ENCODE results near the gene SMPD3. TPM values are rescaled to one million over a fixed set of nuclear protein-coding genes. Genes with fewer than 3 reads are reported as not detected.

SMPD3 gene
- total and polyA plus RNA-seq, 9 of the 15 experiments (the other 6 are each of a cell fraction or from before 2014, with no cell fraction given), result 0.03 to 1.2 (median 0.18) TPM

GRCh38 chr16:68373528-68374245, 74.6 kb downstream of the SMPD3 start:
- peaks cover 5 to 31% of the 10 kb centered on the region in 2 experiments; a peak in 4 of 5 replicates for H3K4me1 ChIP-seq (replicated peaks in 1 of 2; ENCODE audit: control insufficient read depth in 2 of 2, insufficient read depth in 2 of 2, low read length in 2 of 2)

More at GRCh38 chr16:68373528-68374245, 74.6 kb downstream of the SMPD3 start:
- TF ChIP-seq NEUROD1 (IDR thresholded peaks at IDR 0.05; ENCODE audit: borderline replicate concordance, low read depth, low read length, partially characterized antibody) (no peak), ZNF699 (CRISPR knock-in tag; IDR thresholded peaks at IDR 0.05; ENCODE audit: insufficient replicate concordance) (no peak), ZNF347 (CRISPR knock-in tag; IDR thresholded peaks at IDR 0.05; ENCODE audit: low read depth) (no peak), CEBPB (tag; IDR thresholded peaks at IDR 0.05) (no peak), PREB (CRISPR knock-in tag; IDR thresholded peaks at IDR 0.05) (no peak), PTBP1 (IDR thresholded peaks at IDR 0.05; ENCODE audit: low read depth, low read length) (no peak), NCOA4 (IDR thresholded peaks at IDR 0.05; ENCODE audit: partially characterized antibody) (no peak)
- FAIRE-seq, result no peak
- Histone ChIP-seq H3K9me3 (replicated peaks; ENCODE audit: control insufficient read depth, insufficient read depth, low read depth, low read length) (no peaks in the 10 kb centered on the region), H3K36me3 (ENCODE audit: control insufficient read depth, insufficient read depth, low read length) (no peaks in the 10 kb centered on the region), H3K79me2 (ENCODE audit: control insufficient read depth, insufficient read depth, low read length) (no peaks in the 10 kb centered on the region), H3K27ac (ENCODE audit: extremely low read depth, low read depth, low read length) (no peak overlapping the region), H3K4me2 (ENCODE audit: insufficient read depth, low read length) (no peak overlapping the region), H4K20me1 (replicated peaks; ENCODE audit: control insufficient read depth, insufficient read depth, low read length) (peaks cover 8% of the 10 kb centered on the region; the same call in 1 of the 2 replicates), H3K27me3 (ENCODE audit: control insufficient read depth in 2 of 2, insufficient read depth in 2 of 2, low read length in 2 of 2) (peaks cover 48 to 65% of the 10 kb centered on the region in 2 experiments; a peak in 4 of 5 replicates), H3K9me1 (ENCODE audit: control insufficient read depth, insufficient read depth, low read length) (no peaks in the 10 kb centered on the region), H2AFZ (ENCODE audit: low read depth, low read length) (no peak overlapping the region), H3K9ac (ENCODE audit: insufficient read depth in 1 of 2, low read depth in 2 of 2, low read length in 2 of 2) (0 out of 4 replicates have a peak overlapping the region, but pooled peaks of 1 of the 2 experiments have one; percentile 37), H3K4me3 (no peak overlapping the region)
- intact Hi-C loops (cut with micrococcal nuclease), result no loop called here
- no peak for ATAC-seq
- WGBS (ENCODE audit: insufficient coverage, low coverage, missing lambda C conversion rate), result 2% methylated on average over 18 of the region's 18 CpGs
- CTCF ChIA-PET (ENCODE audit: low intra/inter-chr PET ratio), result no interaction called here
- POLR2A ChIA-PET, result interaction anchor here (0.6 to 1.1 kb wide), 3 partner anchors 15 to 93 kb away, joined by 3 read pairs; no protein-coding TSS in a partner anchor
- no peak for DNase-seq (ENCODE audit: extremely low read depth in 1 of 4, low spot score in 3 of 4)
- in situ Hi-C loops (cut with MboI), result no loop called here
- no TSS peak for BruUV-seq (replicated peaks)
